HCT116 (cell line): Measurements from ENCODE around the gene RUFY2. TPM values are rescaled to one million over a fixed set of nuclear protein-coding genes. Genes with fewer than 3 reads are reported as not detected.

Experiments
- ATAC-seq: fragments of 200-7000 bp; cut with Tn5 transposase; 2 replicates; pipeline ENCODE4 v1.9.1; 2020; ENCODE audit warnings: mild to moderate bottlenecking, moderate library complexity
- BruUV-seq: library from RNA; stranded (reverse); fragments of 400-500 nt; replicated peaks from 2 replicates; lab custom pipeline; 2021; lab: Mats Ljungman, UMichigan
- CTCF ChIA-PET: fragments of 300-600 bp; sonication (Branson Sonifier 250); formaldehyde crosslinking; loops from one replicate; lab custom pipeline; 2021; ENCODE audit warnings: antibody characterized with exemption; lab: Charles Lee
- POLR2A ChIA-PET: fragments of 300-600, 350-600 bp; sonication (Branson Sonifier 250); formaldehyde crosslinking; loops from one replicate; lab custom pipeline; 2021; ENCODE audit warnings: antibody characterized with exemption; lab: Charles Lee
- RAD21 ChIA-PET, 2 experiments: fragments of 300-600 bp; sonication (Branson Sonifier 250); formaldehyde crosslinking; loops; one replicate each; lab custom pipeline; 2023; ENCODE audit warnings: low total read pairs in 2 of 2; ENCODE audit not compliant: uncharacterized antibody in 2 of 2, unreplicated experiment in 2 of 2, low non-redundant PET in 1 of 2; lab: Charles Lee
- DNase-seq: peaks from one replicate; pipeline ENCODE4 v3.0.0-alpha.2; 2010; ENCODE audit warnings: low read depth, low spot score
- H2AFZ ChIP-seq: fragments of 200-600 bp; shearing (Covaris generic), sonication (generic); 2 replicates; pipeline ENCODE4 v1.6.1; 2017; ENCODE audit warnings: low read depth, mixed run types, mixed read lengths, antibody characterized with exemption, low read length; ENCODE audit not compliant: poor library complexity, severe bottlenecking
- H3K27ac ChIP-seq: 2 replicates; pipeline ENCODE4 v1.5.1; 2012; ENCODE audit warnings: low read depth, low read length
- H3K27me3 ChIP-seq: fragments of 200-600 bp; sonication (generic); 2 replicates; pipeline ENCODE4 v1.6.1; 2016; ENCODE audit warnings: mixed run types, low read length, mixed read lengths; ENCODE audit not compliant: insufficient read depth
- H3K36me3 ChIP-seq, 2 experiments: fragments of 200-500 bp in 1 of 2; fragments of 200-600 bp in 1 of 2; sonication (Bioruptor generic) in 1 of 2; sonication (generic) in 1 of 2; 2 replicates each; pipeline versions ENCODE4 v1.5.1 to v1.6.1; 2014 to 2016; ENCODE audit warnings: low read length in 2 of 2, inconsistent platforms in 1 of 2, mixed read lengths in 1 of 2, mixed run types in 1 of 2; ENCODE audit not compliant: insufficient read depth in 2 of 2, control insufficient read depth in 1 of 2
- H3K4me1 ChIP-seq, 2 experiments: fragments of 200-600 bp in 1 of 2; sonication (generic) in 1 of 2; 2 replicates each; pipeline versions ENCODE4 v1.5.1 to v1.6.1; 2012 to 2017; ENCODE audit warnings: low read length in 2 of 2, inconsistent platforms in 1 of 2, mild to moderate bottlenecking in 1 of 2, mixed read lengths in 1 of 2, mixed run types in 1 of 2, moderate library complexity in 1 of 2; ENCODE audit not compliant: insufficient read depth in 2 of 2, control insufficient read depth in 1 of 2
- H3K4me2 ChIP-seq: fragments of 200-600 bp; sonication (generic); 2 replicates; pipeline ENCODE4 v1.6.1; 2017; ENCODE audit warnings: mixed run types, low read length, mixed read lengths
- H3K4me3 ChIP-seq, 2 experiments: fragments of 200-600 bp in 1 of 2; sonication (generic) in 1 of 2; replicated peaks in 1 of 2; 2 replicates each; pipeline ENCODE4 v1.5.1; 2011 to 2016; ENCODE audit warnings: low read length in 2 of 2, control low read depth in 1 of 2, low read depth in 1 of 2, mild to moderate bottlenecking in 1 of 2, mixed read lengths in 1 of 2, mixed run types in 1 of 2
- H3K79me2 ChIP-seq: fragments of 200-600 bp; sonication (generic); 2 replicates; pipeline ENCODE4 v1.6.1; 2017; ENCODE audit warnings: mild to moderate bottlenecking, mixed run types, low read length, moderate library complexity, mixed read lengths; ENCODE audit not compliant: insufficient read depth
- H3K9ac ChIP-seq: fragments of 200-600 bp; sonication (generic); 2 replicates; pipeline ENCODE4 v1.6.1; 2016; ENCODE audit warnings: low read length, mixed read lengths
- H3K9me2 ChIP-seq: fragments of 200-600 bp; sonication (generic), shearing (Covaris generic); 2 replicates; pipeline ENCODE4 v1.6.1; 2017; ENCODE audit warnings: mixed run types, mild to moderate bottlenecking, moderate library complexity; ENCODE audit not compliant: insufficient read depth
- H3K9me3 ChIP-seq, 2 experiments: fragments of 200-500 bp in 1 of 2; fragments of 200-600 bp in 1 of 2; sonication (Bioruptor generic) in 1 of 2; sonication (generic) in 1 of 2; 2 replicates each; pipeline ENCODE4 v1.6.1; 2014 to 2017; ENCODE audit warnings: low read length in 2 of 2, mixed read lengths in 2 of 2, inconsistent platforms in 1 of 2, low read depth in 1 of 2, mild to moderate bottlenecking in 1 of 2, mixed run types in 1 of 2, moderate library complexity in 1 of 2; ENCODE audit not compliant: control insufficient read depth in 1 of 2, insufficient read depth in 1 of 2
- H4K20me1 ChIP-seq: fragments of 200-600 bp; sonication (generic), shearing (Covaris generic); 2 replicates; pipeline ENCODE4 v1.6.1; 2017; ENCODE audit warnings: mixed run types, mild to moderate bottlenecking, moderate library complexity; ENCODE audit not compliant: insufficient read depth
- ATF3 ChIP-seq: IDR thresholded peaks from 2 replicates; pipeline ENCODE4 v1.6.1; 2012
- CBX3 ChIP-seq: IDR thresholded peaks from 2 replicates; pipeline ENCODE4 v1.6.1; 2012; ENCODE audit warnings: low read depth
- CTCF ChIP-seq, 3 experiments: fragments of 200-600 bp in 1 of 3; sonication (generic) in 1 of 3; IDR thresholded peaks in 2 of 3; conservative IDR thresholded peaks in 1 of 3; 2 replicates each; pipeline ENCODE4 v1.5.1; 2012 to 2017; ENCODE audit warnings: low read depth in 2 of 3, low read length in 2 of 3, antibody characterized with exemption in 1 of 3, borderline replicate concordance in 1 of 3, control low read depth in 1 of 3, mild to moderate bottlenecking in 1 of 3, mixed read lengths in 1 of 3, mixed run types in 1 of 3, moderate library complexity in 1 of 3; ENCODE audit not compliant: insufficient read depth in 1 of 3
- EGR1 ChIP-seq: IDR thresholded peaks from 2 replicates; pipeline ENCODE4 v1.6.1; 2012; ENCODE audit warnings: low read depth
- EZH2 ChIP-seq: fragments of 200-600 bp; sonication (generic); IDR thresholded peaks from 2 replicates; pipeline ENCODE4 v1.6.1; 2017; ENCODE audit warnings: antibody characterized with exemption, mixed run types
- JUND ChIP-seq: IDR thresholded peaks from 2 replicates; pipeline ENCODE4 v1.6.1; 2012
- POLR2A ChIP-seq: IDR thresholded peaks from 2 replicates; pipeline ENCODE4 v1.7.0; 2011; ENCODE audit warnings: borderline replicate concordance; ENCODE audit not compliant: insufficient read depth, insufficient read length; ENCODE audit errors: extremely low read depth
- POLR2AphosphoS5 ChIP-seq: IDR thresholded peaks from 2 replicates; pipeline ENCODE4 v1.6.1; 2011; ENCODE audit warnings: mild to moderate bottlenecking, low read depth, low read length, moderate library complexity
- RAD21 ChIP-seq: IDR thresholded peaks from 2 replicates; pipeline ENCODE4 v1.6.1; 2012; ENCODE audit warnings: low read depth, mild to moderate bottlenecking
- SP1 ChIP-seq: IDR thresholded peaks from 2 replicates; pipeline ENCODE4 v1.6.1; 2012; ENCODE audit warnings: low read depth
- YY1 ChIP-seq: IDR thresholded peaks from 2 replicates; pipeline ENCODE4 v1.6.1; 2011; ENCODE audit warnings: low read length, low read depth, moderate library complexity, mild to moderate bottlenecking; ENCODE audit not compliant: insufficient replicate concordance; ENCODE audit errors: extremely low read depth
- ZNF274 ChIP-seq: fragments of 200-500 bp; sonication (Bioruptor generic); IDR thresholded peaks from 2 replicates; pipeline ENCODE4 v1.6.1; 2014; ENCODE audit warnings: mild to moderate bottlenecking, low read depth, low read length, inconsistent platforms
- intact Hi-C: fragments of 100-400 bp; cut with micrococcal nuclease; formaldehyde crosslinking; loops from 2 replicates; pipeline ENCODE4 v1.10.0; 2022
- total RNA-seq: library from RNA; stranded (reverse); gene quantifications from one replicate; pipeline ENCODE4 v1.2.1, GENCODE V29; 2021; ENCODE audit not compliant: unreplicated experiment

Gene RUFY2
- total RNA-seq, 1 experiment from 2014 or later = 13.0 TPM

GRCh38 chr10:68340358-68341080, 66.6 kb downstream of the RUFY2 start:
- H3K4me1 ChIP-seq = 0 out of 4 replicates have a peak, but pooled peaks cover 0 to 3% of the 10 kb centered on the region in 2 experiments
- H3K9ac ChIP-seq = no peak overlapping the region
- no TSS peak for BruUV-seq
- intact Hi-C loops = no loop called here
- H3K79me2 ChIP-seq = peaks cover 87% of the 10 kb centered on the region
- peaks cover 66 to 78% of the 10 kb centered on the region in 2 experiments for H3K36me3 ChIP-seq
- H3K4me3 ChIP-seq = no peak overlapping the region
- POLR2A ChIA-PET = interaction anchor here (3.3 kb wide), 1 partner anchor 9 kb away, joined by 9 read pairs; the partner anchor contains the start of gene HNRNPH3
- H3K9me3 ChIP-seq = no peaks in the 10 kb centered on the region
- no peaks in the 10 kb centered on the region for H3K27me3 ChIP-seq
- peaks cover 60% of the 10 kb centered on the region; the same call in 1 of the 2 replicates for H4K20me1 ChIP-seq
- DNase-seq (no peak), ATAC-seq (no peak)
- H3K4me2 ChIP-seq = no peak overlapping the region
- no peak overlapping the region for H3K27ac ChIP-seq
- TF ChIP-seq POLR2AphosphoS5 (peak; percentile 36; the same call in 1 of the 2 replicates), EZH2 (no peak), CBX3 (no peak)
- no peaks in the 10 kb centered on the region for H3K9me2 ChIP-seq
- RAD21 ChIA-PET = no interaction called here
- CTCF ChIA-PET = no interaction called here
- no peak overlapping the region for H2AFZ ChIP-seq

- no peaks in the 10 kb centered on the region for H3K9me3 ChIP-seq
- H3K4me1 ChIP-seq = peaks cover 14 to 18% of the 10 kb centered on the region in 2 experiments
- TF ChIP-seq ZNF274 = no peak
- no peak for TF ChIP-seq EZH2
- no peak for TF ChIP-seq ATF3
- no peak for TF ChIP-seq RAD21
- no peak for TF ChIP-seq EGR1
- TF ChIP-seq SP1 = no peak
- TF ChIP-seq POLR2A = no peak
- no peak for TF ChIP-seq POLR2AphosphoS5
- TF ChIP-seq CTCF (IDR thresholded peaks at IDR 0.05 in 2 of 3, conservative IDR thresholded peaks at IDR 0.05 in 1 of 3; ENCODE audit: borderline replicate concordance in 1 of 3, insufficient read depth in 1 of 3, low read depth in 2 of 3, low read length in 2 of 3) = no peak
- TF ChIP-seq JUND = no peak
- TF ChIP-seq YY1 = no peak
- BruUV-seq = no TSS peak
- H3K27me3 ChIP-seq = no peaks in the 10 kb centered on the region
- RAD21 ChIA-PET = no interaction called here
- POLR2A ChIA-PET = no interaction called here
- H2AFZ ChIP-seq = no peak overlapping the region
- no peak overlapping the region for H3K4me3 ChIP-seq
- ATAC-seq (no peak), DNase-seq (no peak)
- H3K4me2 ChIP-seq = no peak overlapping the region
- peaks cover 42 to 54% of the 10 kb centered on the region in 2 experiments for H3K36me3 ChIP-seq
- CTCF ChIA-PET = no interaction called here
- no peak overlapping the region for H3K9ac ChIP-seq
- peaks cover 76% of the 10 kb centered on the region; the same call in 1 of the 2 replicates for H4K20me1 ChIP-seq
- intact Hi-C loops = loop anchor here (10.0 kb wide), 1 partner anchor 482 kb away; no protein-coding TSS in a partner anchor
- no peaks in the 10 kb centered on the region for H3K9me2 ChIP-seq
- H3K79me2 ChIP-seq = peaks cover 100% of the 10 kb centered on the region
- H3K27ac ChIP-seq = no peak overlapping the region
Observed at GRCh38 chr10:68336754-68337351, 70.2 kb downstream of the RUFY2 start.
